SHP77 (cell line): ENCODE data around the gene ZNF284.

Experiments used
- DNase-seq, 2 experiments: peaks; one replicate each; lab custom pipeline; 2025; lab: John Stamatoyannopoulos, UW

The ZNF284 gene

GRCh38 chr19:44071824-44072542 is at the start of gene ZNF284:
Gene ZNF284, plus strand, starts transcription at chr19:44072159. Its CDS starts 4,231 bp downstream, at chr19:44076390.
- DNase-seq, result peak; percentile 90 to 93

GRCh38 chr19:44024900-44025216 is 47.1 kb upstream of the ZNF284 start:
- no peak for DNase-seq

GRCh38 chr19:44025217-44025936 is 46.6 kb upstream of the ZNF284 start, which contains the start of gene ZNF222:
Gene ZNF222, plus strand, starts transcription at chr19:44025379. Its CDS starts 58 bp downstream, at chr19:44025437.
- DNase-seq, result peak; percentile 78 to 88

- no peak for DNase-seq
Observed at GRCh38 chr19:44026622-44027021, 45.3 kb upstream of the ZNF284 start.

GRCh38 chr19:44032001-44032610 is 39.9 kb upstream of the ZNF284 start:
- no peak for DNase-seq

- no peak for DNase-seq
Observed at GRCh38 chr19:44042147-44042546, 29.8 kb upstream of the ZNF284 start.

GRCh38 chr19:44050740-44051649 is 21.0 kb upstream of the ZNF284 start:
- DNase-seq, result no peak

GRCh38 chr19:44051650-44052402 is 20.1 kb upstream of the ZNF284 start, which contains the start of gene ZNF223:
Gene ZNF223, plus strand, starts transcription at chr19:44052036. Its CDS starts 3,141 bp downstream, at chr19:44055177.
- peak; percentile 84 to 85 for DNase-seq

GRCh38 chr19:44055870-44056269 is 16.1 kb upstream of the ZNF284 start:
- no peak for DNase-seq

GRCh38 chr19:44059229-44059628 is 12.7 kb upstream of the ZNF284 start:
- no peak for DNase-seq

- no peak for DNase-seq
Observed at GRCh38 chr19:44061038-44061437, 10.9 kb upstream of the ZNF284 start.

GRCh38 chr19:44066305-44066704 is 5.7 kb upstream of the ZNF284 start:
- DNase-seq, result no peak

- DNase-seq, result no peak
Observed at GRCh38 chr19:44069415-44069814, 2.5 kb upstream of the ZNF284 start.

GRCh38 chr19:44072543-44073401 is 813 bp downstream of the ZNF284 start:
- no peak for DNase-seq

- DNase-seq, result no peak
Observed at GRCh38 chr19:44076325-44076724, 4.4 kb downstream of the ZNF284 start.

- DNase-seq, result no peak
Observed at GRCh38 chr19:44092108-44092507, 20.1 kb downstream of the ZNF284 start.

GRCh38 chr19:44093931-44094765 is 22.2 kb downstream of the ZNF284 start, which contains the start of gene ZNF224:
Gene ZNF224, plus strand, starts transcription at chr19:44094361. Its CDS starts 3,513 bp downstream, at chr19:44097874.
- DNase-seq, result peak; percentile 94 to 97

- DNase-seq, result no peak
Observed at GRCh38 chr19:44107751-44108150, 35.8 kb downstream of the ZNF284 start.

GRCh38 chr19:44109458-44109857 is 37.5 kb downstream of the ZNF284 start:
- no peak for DNase-seq
